HEK293T (cell line): ENCODE measurements around the gene CCDC92.
"Not testable (repeated sequence)": the region's sequence is repeated elsewhere in the genome, so short reads cannot be mapped to it uniquely, and the experiment has no call there.

Source experiments
- CTCF ChIA-PET: fragments of 350-600 bp; formaldehyde crosslinking; extraction: SDS; loops from one replicate; lab custom pipeline; 2021; ENCODE audit warnings: antibody characterized with exemption, inconsistent platforms; lab: Yijun Ruan, JAX
- POLR2A ChIA-PET: fragments of 350-600 bp; formaldehyde crosslinking; extraction: SDS; loops from one replicate; lab custom pipeline; 2020; ENCODE audit warnings: antibody characterized with exemption, inconsistent platforms; lab: Yijun Ruan, JAX
- DNase-seq: peaks from one replicate; pipeline ENCODE4 v3.0.0; 2012; ENCODE audit warnings: mixed read lengths; ENCODE audit errors: extremely low spot score
- ARNT ChIP-seq: fragments of 450-650 bp; IDR thresholded peaks from 2 replicates; pipeline ENCODE4 v1.6.1; 2017; ENCODE audit warnings: mild to moderate bottlenecking
- BHLHE40 ChIP-seq: fragments of 450-650 bp; IDR thresholded peaks from 2 replicates; pipeline ENCODE4 v1.6.1; 2016; ENCODE audit warnings: mild to moderate bottlenecking, moderate library complexity, borderline replicate concordance
- CTBP1 ChIP-seq: fragments of 450-650 bp; IDR thresholded peaks from 2 replicates; pipeline ENCODE4 v1.6.1; 2016; ENCODE audit warnings: borderline replicate concordance
- ELF4 ChIP-seq: fragments of 450-650 bp; IDR thresholded peaks from 2 replicates; pipeline ENCODE4 v1.6.1; 2017; ENCODE audit warnings: antibody characterized with exemption
- FOXA1 ChIP-seq: fragments of 450-650 bp; IDR thresholded peaks from 2 replicates; pipeline ENCODE4 v1.6.1; 2016; ENCODE audit warnings: mild to moderate bottlenecking
- FOXK2 ChIP-seq: fragments of 450-650 bp; IDR thresholded peaks from 2 replicates; pipeline ENCODE4 v1.6.1; 2016; ENCODE audit warnings: mild to moderate bottlenecking
- FOXM1 ChIP-seq: fragments of 450-650 bp; IDR thresholded peaks from 2 replicates; pipeline ENCODE4 v1.6.1; 2017; ENCODE audit warnings: mild to moderate bottlenecking, borderline replicate concordance
- HDGF ChIP-seq: fragments of 450-650 bp; IDR thresholded peaks from 2 replicates; pipeline ENCODE4 v1.6.1; 2017; ENCODE audit warnings: antibody characterized with exemption, borderline replicate concordance
- L3MBTL2 ChIP-seq: fragments of 450-650 bp; conservative IDR thresholded peaks from 2 replicates; pipeline ENCODE4 v1.6.1; 2016; ENCODE audit warnings: mild to moderate bottlenecking
- LEF1 ChIP-seq: fragments of 450-650 bp; IDR thresholded peaks from 2 replicates; pipeline ENCODE4 v1.6.1; 2017; ENCODE audit warnings: mild to moderate bottlenecking, borderline replicate concordance
- NFRKB ChIP-seq: fragments of 450-650 bp; IDR thresholded peaks from 2 replicates; pipeline ENCODE4 v1.6.1; 2016; ENCODE audit warnings: mild to moderate bottlenecking, moderate library complexity
- PKNOX1 ChIP-seq: fragments of 450-650 bp; IDR thresholded peaks from 2 replicates; pipeline ENCODE4 v1.6.1; 2016
- SP1 ChIP-seq: fragments of 450-650 bp; IDR thresholded peaks from 2 replicates; pipeline ENCODE4 v1.6.1; 2017
- SUZ12 ChIP-seq: fragments of 450-650 bp; IDR thresholded peaks from 2 replicates; pipeline ENCODE4 v1.6.1; 2016; ENCODE audit warnings: mild to moderate bottlenecking
- TARDBP ChIP-seq: fragments of 450-650 bp; IDR thresholded peaks from 2 replicates; pipeline ENCODE4 v1.6.1; 2016
- ZNF384 ChIP-seq: fragments of 450-650 bp; IDR thresholded peaks from 2 replicates; pipeline ENCODE4 v1.6.1; 2016

CCDC92 gene

GRCh38 chr12:123949770-123950165, 22.9 kb downstream of the CCDC92 start:
- ChIA-PET POLR2A (no interaction called here), CTCF (no interaction called here)
- no peak for DNase-seq
- TF ChIP-seq HDGF (no peak), ARNT (no peak), ZNF384 (no peak), FOXK2 (no peak), LEF1 (no peak), BHLHE40 (no peak), FOXM1 (no peak)

- ChIA-PET POLR2A (no interaction called here), CTCF (interaction anchor here (0.6 kb wide), 1 partner anchor 10 kb away, joined by 3 read pairs; no protein-coding TSS in a partner anchor)
- no peak for DNase-seq
- TF ChIP-seq ELF4 (no peak), CTBP1 (no peak), FOXA1 (no peak), FOXM1 (no peak), L3MBTL2 (no peak), ARNT (no peak), SUZ12 (no peak)
Measured at GRCh38 chr12:123948796-123949769, 23.5 kb downstream of the CCDC92 start.

- ChIA-PET POLR2A (no interaction called here), CTCF (interaction anchor here (0.6 kb wide), 1 partner anchor 9 kb away, joined by 3 read pairs; no protein-coding TSS in a partner anchor)
- no peak for DNase-seq
- TF ChIP-seq FOXM1 (no peak), PKNOX1 (no peak), SP1 (no peak), FOXK2 (no peak), BHLHE40 (no peak), L3MBTL2 (no peak), FOXA1 (no peak), ARNT (no peak), TARDBP (no peak), HDGF (no peak), NFRKB (no peak), ZNF384 (no peak), SUZ12 (no peak), CTBP1 (no peak), LEF1 (no peak), ELF4 (no peak)
Measured at GRCh38 chr12:123948401-123948795, 24.2 kb downstream of the CCDC92 start.

GRCh38 chr12:123947531-123947930, 25.1 kb downstream of the CCDC92 start:
- CTCF ChIA-PET, DNase-seq, POLR2A ChIA-PET: not testable (repeated sequence)

GRCh38 chr12:123946516-123947505, 25.8 kb downstream of the CCDC92 start:
- DNase-seq, POLR2A ChIA-PET, CTCF ChIA-PET: not testable (repeated sequence)

GRCh38 chr12:123946152-123946515, 26.5 kb downstream of the CCDC92 start:
- CTCF ChIA-PET, result no interaction called here
- TF ChIP-seq CTBP1 (no peak), SP1 (no peak), ARNT (no peak), HDGF (no peak), TARDBP (no peak), L3MBTL2 (no peak), ELF4 (no peak), NFRKB (no peak), LEF1 (no peak), FOXK2 (no peak), FOXA1 (no peak)
- DNase-seq, result no peak
- POLR2A ChIA-PET, result no interaction called here
